Stimulated activated CD8-positive, alpha-beta memory T cell treated with anti-CD3 and anti-CD28 coated beads, Interleukin-12 subunit alpha, Interleukin-12 subunit beta, amount 100 ng/mL, for 1 hour (primary cell): ENCODE results near the gene ATP8B3.

Source experiments
- DNase-seq: peaks from one replicate; pipeline ENCODE4 v3.0.0-alpha.2; 2020; ENCODE audit warnings: low read depth

Gene ATP8B3

GRCh38 chr19:1757468-1758230 is 54.4 kb downstream of the ATP8B3 start:
- no peak for DNase-seq

GRCh38 chr19:1756705-1757465 is 55.2 kb downstream of the ATP8B3 start:
- no peak for DNase-seq

- DNase-seq: no peak
These were observed 55.8 kb downstream of the ATP8B3 start for GRCh38 chr19:1756264-1756663.

GRCh38 chr19:1755467-1756171 is 56.5 kb downstream of the ATP8B3 start:
- DNase-seq: no peak

- DNase-seq: no peak
These were observed 57.2 kb downstream of the ATP8B3 start for GRCh38 chr19:1754636-1755466.

- DNase-seq: no peak
These were observed 57.9 kb downstream of the ATP8B3 start for GRCh38 chr19:1754018-1754635.

- no peak for DNase-seq
These were observed 59.0 kb downstream of the ATP8B3 start, which contains the start of gene ONECUT3 for GRCh38 chr19:1752757-1753728. Gene ONECUT3 (plus strand): TSS chr19:1753506. CDS start chr19:1753663, 157 bp downstream.

- DNase-seq: no peak
These were observed 59.9 kb downstream of the ATP8B3 start for GRCh38 chr19:1752009-1752756.

- no peak for DNase-seq
These were observed 60.6 kb downstream of the ATP8B3 start for GRCh38 chr19:1751367-1752008.

- DNase-seq: no peak
These were observed 61.6 kb downstream of the ATP8B3 start for GRCh38 chr19:1750343-1751021.

GRCh38 chr19:1749373-1750342 is 62.4 kb downstream of the ATP8B3 start:
- DNase-seq: no peak

- no peak for DNase-seq
These were observed 63.2 kb downstream of the ATP8B3 start for GRCh38 chr19:1748873-1749341.

- no peak for DNase-seq
These were observed 63.8 kb downstream of the ATP8B3 start for GRCh38 chr19:1748115-1748872.

GRCh38 chr19:1747285-1748114 is 64.6 kb downstream of the ATP8B3 start:
- peak; percentile 8 for DNase-seq
